Fibroblast of lung (primary cell): ENCODE measurements around the gene CCDC57.

Source experiments
- CTCF ChIP-seq, 2 donors: IDR thresholded peaks in 1 of 2; conservative IDR thresholded peaks in 1 of 2; 1 replicate in 1 of 2; 2 replicates in 1 of 2; pipeline ENCODE4 v1.5.1; 2011 to 2012; ENCODE audit warnings: low read length in 2 of 2, control low read depth in 1 of 2, inconsistent platforms in 1 of 2, low read depth in 1 of 2, mild to moderate bottlenecking in 1 of 2
- EZH2 ChIP-seq: IDR thresholded peaks from 2 replicates; pipeline ENCODE4 v1.5.1; 2012; ENCODE audit warnings: low read length, control low read depth, mild to moderate bottlenecking; ENCODE audit errors: missing control alignments

GRCh38 chr17:82239926-82240505 is 27.4 kb upstream of the CCDC57 start:
- TF ChIP-seq CTCF (conservative IDR thresholded peaks at IDR 0.05 in 1 of 2, IDR thresholded peaks at IDR 0.05 in 1 of 2; ENCODE audit: low read depth in 1 of 2, low read length in 2 of 2) (no peak), EZH2 (no peak)
